Measurements from ENCODE around the gene GRAMD2B.

- TF ChIP-seq POLR2A (IDR thresholded peaks at IDR 0.05) (no peak), CTCF (IDR thresholded peaks at IDR 0.05) (no peak)
Observed at GRCh38 chr5:126395605-126396004, 27.6 kb upstream of the GRAMD2B start.

Data from Peyer's patch (tissue), 4 donors.